Measurements from ENCODE around the gene SLC27A2. TPM values are rescaled to one million over a fixed set of nuclear protein-coding genes. Genes with fewer than 3 reads are reported as not detected.
"Not testable (repeated sequence)": the region's sequence is repeated elsewhere in the genome, so short reads cannot be mapped to it uniquely, and the experiment has no call there.

SLC27A2 gene
- 10 to 100 TPM; 46.9 to 71.1 (median 60.4) TPM for polyA plus RNA-seq (ENCODE audit: insufficient read length in 3 of 3)
- long read RNA-seq, donor 1, transcript SLC27A2-201 (10 exons, 2,394 nt): major isoform, 12 of 17 reads
- long read RNA-seq, donor 1, partial matches to known transcripts: 5 of 17 reads
- long read RNA-seq, donor 1, other reads (novel, unspliced or antisense): 0 of 17 reads
- long read RNA-seq, donor 2, transcript SLC27A2-201 (10 exons, 2,394 nt): major isoform, 13 of 26 reads
- long read RNA-seq, donor 2, partial matches to known transcripts: 12 of 26 reads
- long read RNA-seq, donor 2, other reads (novel, unspliced or antisense): 0 of 26 reads
- long read RNA-seq, donor 3, transcript SLC27A2-201 (10 exons, 2,394 nt): major isoform, 8 of 15 reads
- long read RNA-seq, donor 3, partial matches to known transcripts: 6 of 15 reads
- long read RNA-seq, donor 3, other reads (novel, unspliced or antisense): 0 of 15 reads
- long read RNA-seq, donor 4, transcript SLC27A2-201 (10 exons, 2,394 nt): major isoform, 20 of 27 reads
- long read RNA-seq, donor 4, partial matches to known transcripts: 7 of 27 reads
- long read RNA-seq, donor 4, other reads (novel, unspliced or antisense): 0 of 27 reads
- long read RNA-seq, donor 5, transcript SLC27A2-201 (10 exons, 2,394 nt): major isoform, 7 of 13 reads
- long read RNA-seq, donor 5, partial matches to known transcripts: 6 of 13 reads
- long read RNA-seq, donor 5, other reads (novel, unspliced or antisense): 0 of 13 reads
- long read RNA-seq, donor 6, transcript SLC27A2-201 (10 exons, 2,394 nt): major isoform, 25 of 31 reads
- long read RNA-seq, donor 6, partial matches to known transcripts: 6 of 31 reads
- long read RNA-seq, donor 6, other reads (novel, unspliced or antisense): 0 of 31 reads
- long read RNA-seq, donor 7, transcript SLC27A2-201 (10 exons, 2,394 nt): major isoform, 9 of 26 reads
- long read RNA-seq, donor 7, partial matches to known transcripts: 17 of 26 reads
- long read RNA-seq, donor 7, other reads (novel, unspliced or antisense): 0 of 26 reads
- long read RNA-seq, donor 8, partial matches to known transcripts: 0 of 1 reads
- long read RNA-seq, donor 8, other reads (novel, unspliced or antisense): 0 of 1 reads
- long read RNA-seq, donor 9, transcript SLC27A2-201 (10 exons, 2,394 nt): major isoform, 27 of 54 reads
- long read RNA-seq, donor 9, partial matches to known transcripts: 26 of 54 reads
- long read RNA-seq, donor 9, other reads (novel, unspliced or antisense): 0 of 54 reads
- long read RNA-seq, donor 10, transcript SLC27A2-201 (10 exons, 2,394 nt): major isoform, 12 of 40 reads
- long read RNA-seq, donor 10, partial matches to known transcripts: 27 of 40 reads
- long read RNA-seq, donor 10, other reads (novel, unspliced or antisense): 0 of 40 reads
- long read RNA-seq, donor 11, transcript SLC27A2-201 (10 exons, 2,394 nt): major isoform, 14 of 25 reads
- long read RNA-seq, donor 11, partial matches to known transcripts: 11 of 25 reads
- long read RNA-seq, donor 11, other reads (novel, unspliced or antisense): 0 of 25 reads
- long read RNA-seq, donor 12, transcript SLC27A2-201 (10 exons, 2,394 nt): major isoform, 24 of 35 reads
- long read RNA-seq, donor 12, partial matches to known transcripts: 10 of 35 reads
- long read RNA-seq, donor 12, other reads (novel, unspliced or antisense): 0 of 35 reads
- long read RNA-seq, donor 13, transcript SLC27A2-201 (10 exons, 2,394 nt): major isoform, 5 of 11 reads
- long read RNA-seq, donor 13, partial matches to known transcripts: 6 of 11 reads
- long read RNA-seq, donor 13, other reads (novel, unspliced or antisense): 0 of 11 reads
- long read RNA-seq, donor 14: 0 reads
- long read RNA-seq, donor 15: 0 reads
- long read RNA-seq, donor 16, transcript SLC27A2-201 (10 exons, 2,394 nt): major isoform, 19 of 35 reads
- long read RNA-seq, donor 16, partial matches to known transcripts: 16 of 35 reads
- long read RNA-seq, donor 16, other reads (novel, unspliced or antisense): 0 of 35 reads

GRCh38 chr15:50181969-50182218 is at the start of gene SLC27A2:
Gene SLC27A2, plus strand, starts transcription at chr15:50182196. Its CDS starts 232 bp downstream, at chr15:50182428.
- no peak for DNase-seq

DNA sequence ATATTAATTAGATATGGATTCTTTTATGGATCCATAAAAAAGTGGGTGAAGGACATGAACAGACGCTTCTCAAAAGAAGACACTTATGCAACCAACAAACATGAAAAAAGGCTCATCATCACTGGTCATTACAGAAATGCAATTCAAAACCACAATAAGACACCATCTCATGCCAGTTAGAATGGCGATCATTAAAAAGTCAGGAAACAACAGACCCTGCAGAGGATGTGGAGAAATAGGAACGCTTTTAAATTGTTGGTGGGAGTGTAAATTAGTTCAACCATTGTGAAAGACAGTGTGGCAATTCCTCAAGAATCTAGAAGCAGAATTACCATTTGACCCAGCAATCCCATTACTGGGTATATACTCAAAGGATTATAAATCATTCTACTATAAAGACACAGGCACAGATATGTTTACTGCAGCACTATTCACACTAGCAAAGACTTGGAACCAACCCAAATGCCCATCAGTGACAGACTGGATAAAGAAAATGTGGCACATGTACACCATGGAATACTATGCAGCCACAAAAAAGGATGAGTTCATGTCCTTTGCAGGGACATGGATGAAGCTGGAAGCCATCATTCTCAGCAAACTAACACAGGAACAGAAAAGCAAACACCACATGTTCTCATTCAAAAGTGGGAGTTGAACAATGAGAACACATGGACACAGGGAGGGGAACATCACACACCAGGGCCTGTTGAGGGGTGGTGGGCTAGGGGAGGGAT is 49.6 kb upstream of the SLC27A2 start:
- DNase-seq: not testable (repeated sequence)

DNA sequence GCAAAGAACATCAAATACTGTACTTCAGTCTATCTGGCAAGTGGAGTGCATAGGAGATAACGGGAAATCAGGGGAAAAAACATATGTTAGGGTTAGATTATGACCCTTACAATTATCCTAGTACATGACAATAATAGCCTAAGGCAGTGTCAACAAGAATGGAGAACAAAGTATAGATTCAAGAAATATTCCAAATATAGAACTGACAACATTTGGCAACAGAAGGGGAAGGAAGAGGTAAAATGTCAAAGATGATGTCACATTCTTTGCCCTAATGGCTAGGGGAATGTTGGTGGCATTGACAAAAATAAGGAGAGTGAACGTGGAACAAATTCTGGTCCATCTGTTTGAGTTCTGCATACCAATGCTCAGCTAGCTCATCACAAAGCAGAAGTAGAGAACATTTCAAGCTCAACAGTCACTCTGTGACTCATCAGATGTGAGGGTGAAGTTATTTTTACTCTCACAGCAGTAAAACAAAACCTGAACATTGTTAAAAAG is 47.4 kb upstream of the SLC27A2 start:
- DNase-seq: no peak

GRCh38 chr15:50135031-50135551 is 46.9 kb upstream of the SLC27A2 start:
- DNase-seq: no peak

DNA sequence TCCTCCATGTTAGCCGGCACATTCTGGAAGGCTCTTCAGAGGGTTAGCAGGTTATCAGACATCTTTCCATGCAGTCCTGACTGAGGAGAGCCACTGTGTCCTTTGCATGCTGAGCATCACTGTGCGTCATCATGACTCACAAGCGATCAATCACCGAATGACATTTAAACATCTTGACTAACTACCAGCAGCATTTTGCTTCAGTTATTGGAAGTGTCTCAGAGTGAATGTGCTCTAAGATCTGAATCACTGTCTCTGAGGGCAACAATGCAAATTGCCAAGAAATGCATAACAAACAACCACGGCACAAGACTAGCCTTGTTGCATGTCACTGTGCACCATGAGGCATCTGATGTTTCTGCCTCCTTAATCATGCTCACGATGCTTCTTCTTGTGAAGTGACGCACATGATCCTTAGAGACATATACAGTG is 44.6 kb upstream of the SLC27A2 start:
- DNase-seq: no peak

DNA sequence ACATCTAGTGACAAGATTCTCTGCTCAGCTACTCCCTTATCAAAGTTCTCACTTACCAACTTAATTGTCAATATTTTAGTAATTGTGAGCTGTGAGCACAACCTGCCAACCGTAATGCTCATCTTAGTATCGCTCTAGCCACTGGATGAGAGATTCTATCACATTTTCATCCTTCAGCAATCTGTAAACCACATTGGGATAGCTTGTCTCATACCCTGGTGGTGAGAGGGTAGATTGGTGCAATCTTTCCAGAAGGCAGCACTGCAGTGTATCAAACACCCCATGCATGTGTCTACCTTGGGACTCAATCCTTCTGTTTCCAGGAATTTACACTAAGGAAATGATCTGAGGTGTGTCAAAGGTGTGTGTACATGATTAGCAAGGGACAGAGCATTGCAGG is 44.1 kb upstream of the SLC27A2 start:
- DNase-seq: no peak

GRCh38 chr15:50138391-50138790 is 43.6 kb upstream of the SLC27A2 start:
- DNase-seq: no peak

DNA sequence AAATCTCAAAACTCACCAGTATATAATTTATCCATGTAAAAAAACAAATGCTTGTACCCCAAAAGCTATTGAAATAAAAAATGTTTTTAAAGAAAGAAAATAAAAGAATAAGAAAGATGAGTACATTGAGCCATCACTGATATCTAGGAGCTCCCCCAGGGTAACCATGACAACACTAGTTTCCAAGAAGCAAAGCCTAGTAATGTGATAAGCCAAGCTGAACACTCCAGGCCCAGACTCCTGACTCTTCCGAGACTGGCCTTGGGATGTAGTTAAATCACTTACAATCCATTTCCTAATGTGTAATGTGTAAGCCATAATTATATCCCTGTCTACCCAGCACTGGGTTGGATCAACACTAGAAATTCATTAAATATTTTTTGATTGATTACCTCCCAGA is 41.9 kb upstream of the SLC27A2 start:
- DNase-seq: peak; percentile 14

GRCh38 chr15:50140983-50141382 is 41.0 kb upstream of the SLC27A2 start:
- DNase-seq: no peak

DNA sequence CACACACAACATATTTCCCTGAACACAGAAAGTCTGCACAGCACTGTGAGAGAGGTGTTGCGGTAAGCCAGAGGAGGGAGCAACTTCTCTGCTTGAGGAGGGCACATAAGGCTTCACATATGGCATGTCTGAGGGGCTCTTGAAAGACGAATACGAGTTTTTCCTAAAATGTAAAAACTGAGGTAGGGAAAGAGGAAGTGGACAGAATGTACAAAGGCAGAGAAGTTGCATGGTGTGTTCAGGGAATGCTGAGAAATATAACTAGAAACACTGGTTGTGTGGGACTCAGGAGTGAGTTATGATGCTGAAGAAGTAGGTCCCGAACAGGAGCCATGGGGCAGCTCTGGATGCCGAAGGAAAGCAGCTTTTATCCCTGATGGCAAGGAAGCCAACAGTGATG is 40.1 kb upstream of the SLC27A2 start:
- DNase-seq: no peak

DNA sequence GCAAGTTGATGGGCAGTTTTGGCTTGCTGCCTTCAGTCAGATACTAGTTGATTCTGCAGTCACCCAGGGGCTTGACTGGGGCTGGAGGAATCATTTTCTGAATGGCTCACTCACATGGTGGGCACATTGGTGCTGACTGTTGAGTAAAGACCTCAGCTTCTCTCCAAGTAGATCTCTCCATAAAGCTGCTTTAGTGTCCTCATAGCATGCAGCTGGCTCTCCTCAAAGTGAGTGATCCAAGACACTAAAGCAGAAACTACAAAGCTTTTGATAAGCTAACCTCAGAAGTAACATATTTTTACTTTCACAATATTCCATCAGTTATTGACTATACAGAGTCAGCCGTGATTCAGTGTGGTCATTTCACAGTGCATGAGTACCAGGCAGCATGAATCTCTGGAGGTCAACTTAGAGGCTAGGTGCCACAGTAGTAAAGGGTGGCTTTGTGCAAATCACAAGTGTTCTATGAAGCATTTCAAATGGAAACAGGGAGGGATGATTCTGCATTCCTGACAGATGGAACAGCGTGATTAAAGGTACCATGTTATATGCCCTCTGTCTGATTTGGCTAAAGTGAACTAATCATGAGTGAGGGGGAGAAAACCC is 38.6 kb upstream of the SLC27A2 start:
- DNase-seq: no peak

DNA sequence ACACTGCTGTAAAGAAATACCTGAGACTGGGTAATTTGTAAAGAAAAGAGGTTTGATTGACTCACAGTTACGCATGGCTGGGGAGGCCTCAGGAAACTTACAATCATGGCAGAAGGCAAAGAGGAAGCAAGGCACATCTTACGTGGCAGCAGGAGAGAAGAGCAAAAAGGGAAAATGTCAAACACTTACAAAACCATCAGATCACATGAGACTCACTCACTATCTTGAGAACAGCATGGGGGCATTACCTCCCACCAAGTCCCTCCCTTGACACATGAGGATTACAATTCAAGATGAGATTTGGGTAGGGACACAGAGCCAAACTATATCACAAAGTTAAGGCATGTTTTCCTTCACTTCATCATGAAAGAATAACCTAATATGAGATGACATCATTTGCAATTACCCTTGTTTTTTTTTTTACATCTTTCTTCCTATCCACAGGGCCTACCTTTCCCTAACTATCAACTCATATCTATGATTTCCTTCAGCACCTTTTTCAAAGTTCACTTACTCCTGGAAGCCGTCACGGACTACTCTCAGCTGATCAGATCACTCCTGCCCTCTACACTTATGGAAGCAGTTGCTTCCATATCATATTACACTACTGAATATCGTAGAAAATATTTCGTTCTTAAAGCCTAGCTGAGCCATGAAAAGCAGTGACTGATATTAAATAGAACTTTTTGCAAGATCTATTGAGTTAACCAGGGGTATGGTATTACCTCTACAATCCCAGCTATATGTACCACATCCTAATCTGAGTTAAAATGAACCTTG is 37.5 kb upstream of the SLC27A2 start:
- DNase-seq: no peak

DNA sequence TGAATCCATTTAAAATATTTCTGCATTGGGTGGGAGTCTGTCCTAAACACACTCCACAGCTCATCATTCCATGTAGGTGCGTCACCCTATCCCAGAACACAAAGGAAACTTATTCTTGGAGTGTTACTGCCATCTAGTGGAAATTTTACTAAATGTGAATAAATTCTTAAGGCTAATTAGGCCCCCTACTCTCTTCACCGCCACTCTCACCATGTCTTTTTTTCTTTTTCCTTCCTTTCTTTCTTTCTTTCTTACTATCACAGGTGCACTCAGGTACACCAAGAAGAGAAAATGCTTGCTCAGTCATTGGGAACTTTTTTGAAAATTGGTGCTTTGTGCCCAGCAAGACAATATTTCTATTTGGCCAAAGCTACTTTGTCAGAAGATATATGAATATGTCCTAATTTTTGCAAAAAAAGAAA is 36.5 kb upstream of the SLC27A2 start:
- DNase-seq: peak; percentile 81

- DNase-seq: no peak
Measured at GRCh38 chr15:50146632-50147031, 35.4 kb upstream of the SLC27A2 start.

DNA sequence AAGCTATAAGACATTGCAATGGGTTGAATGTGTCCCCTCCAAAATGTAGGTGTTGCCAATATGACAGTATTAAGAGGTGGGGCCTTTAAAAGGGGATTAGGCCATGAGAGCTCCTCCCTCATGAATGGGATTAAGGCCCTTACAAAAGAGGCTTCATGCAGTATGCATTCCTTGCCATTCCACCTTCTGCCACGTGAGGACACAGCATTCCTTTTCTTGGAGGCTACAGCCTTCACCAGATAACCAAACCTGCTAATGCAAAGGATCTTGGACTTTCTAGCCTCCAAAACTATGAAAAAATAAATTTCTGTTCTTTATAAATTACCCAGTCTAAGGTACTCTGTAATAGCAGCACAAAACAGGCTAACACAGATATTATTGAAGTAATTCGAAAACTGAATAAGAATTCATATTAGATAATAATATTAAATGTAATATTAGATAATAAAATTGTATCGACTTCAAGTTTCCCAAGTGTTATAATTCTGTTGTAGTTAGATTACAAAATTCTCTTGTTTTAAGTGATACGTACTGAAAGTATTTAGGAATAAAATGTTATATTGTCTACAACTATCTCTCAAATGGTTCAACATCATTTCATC is 33.5 kb upstream of the SLC27A2 start:
- peak; percentile 26 for DNase-seq

- DNase-seq: no peak
Measured at GRCh38 chr15:50149090-50149489, 32.9 kb upstream of the SLC27A2 start.

DNA sequence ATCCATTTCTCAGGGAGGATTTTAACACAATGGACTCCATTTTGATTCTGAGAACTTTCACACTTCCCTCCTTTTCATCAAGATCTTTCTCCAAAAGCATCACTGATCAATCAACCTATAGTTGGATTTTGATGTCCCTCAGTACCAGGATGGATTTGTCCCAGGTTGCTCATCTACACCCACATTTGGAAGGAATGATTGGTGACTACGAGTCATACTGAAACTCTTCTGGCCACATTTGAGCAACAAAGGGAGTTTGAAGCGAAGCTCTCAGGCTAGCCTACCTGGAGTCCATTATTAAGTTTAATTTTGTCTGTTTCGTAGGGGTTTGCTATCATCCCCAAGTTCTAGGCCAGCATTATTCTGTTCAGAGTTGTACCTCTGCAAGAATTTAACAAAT is 31.6 kb upstream of the SLC27A2 start:
- no peak for DNase-seq

GRCh38 chr15:50150851-50151250 is 31.1 kb upstream of the SLC27A2 start:
- no peak for DNase-seq
